DND-41 (cell line): Measurements from ENCODE around the gene QSOX1.

Source experiments
- ATAC-seq: fragments of 200-7000 bp; cut with Tn5 transposase; 3 replicates; pipeline ENCODE4 v1.9.1; 2021; ENCODE audit warnings: low read depth; ENCODE audit not compliant: insufficient read depth
- DNase-seq: peaks from one replicate; pipeline ENCODE4 v3.0.0-alpha.2; 2020
- H2AFZ ChIP-seq: 2 replicates; pipeline ENCODE4 v1.6.0; 2012; ENCODE audit warnings: low read depth, low read length
- H3K27ac ChIP-seq: 2 replicates; pipeline ENCODE4 v1.5.1; 2012; ENCODE audit warnings: low read length, inconsistent platforms
- H3K27me3 ChIP-seq: fragments of 200-600 bp; sonication (generic); 2 replicates; pipeline ENCODE4 v1.6.0; 2012; ENCODE audit warnings: low read length, mild to moderate bottlenecking, inconsistent platforms; ENCODE audit not compliant: insufficient read depth, poor library complexity
- H3K36me3 ChIP-seq: 2 replicates; pipeline ENCODE4 v1.5.1; 2012; ENCODE audit warnings: low read length, inconsistent platforms; ENCODE audit not compliant: insufficient read depth
- H3K4me1 ChIP-seq: 2 replicates; pipeline ENCODE4 v1.5.1; 2012; ENCODE audit warnings: mild to moderate bottlenecking, low read length; ENCODE audit not compliant: insufficient read depth
- H3K4me2 ChIP-seq: 2 replicates; pipeline ENCODE4 v1.6.0; 2012; ENCODE audit warnings: mild to moderate bottlenecking, moderate library complexity, low read length, inconsistent platforms; ENCODE audit not compliant: insufficient read depth
- H3K4me3 ChIP-seq, 2 experiments: fragments of 200-600 bp in 1 of 2; shearing (Covaris generic) in 1 of 2; 2 replicates each; pipeline ENCODE4 v1.5.1; 2012 to 2016; ENCODE audit warnings: inconsistent platforms in 2 of 2, low read length in 2 of 2, mild to moderate bottlenecking in 2 of 2, low read depth in 1 of 2, moderate library complexity in 1 of 2
- H3K79me2 ChIP-seq: 2 replicates; pipeline ENCODE4 v1.6.0; 2012; ENCODE audit warnings: low read length, inconsistent platforms; ENCODE audit not compliant: insufficient read depth
- H3K9ac ChIP-seq: 2 replicates; pipeline ENCODE4 v1.6.0; 2012; ENCODE audit warnings: low read depth, mild to moderate bottlenecking, inconsistent platforms, low read length, moderate library complexity
- H3K9me3 ChIP-seq: 2 replicates; pipeline ENCODE4 v1.5.1; 2012; ENCODE audit warnings: low read length, moderate library complexity, mild to moderate bottlenecking, inconsistent platforms; ENCODE audit not compliant: insufficient read depth, severe bottlenecking
- H4K20me1 ChIP-seq: 2 replicates; pipeline ENCODE4 v1.6.0; 2012; ENCODE audit warnings: low read length; ENCODE audit not compliant: insufficient read depth
- CTCF ChIP-seq: IDR thresholded peaks from 2 replicates; pipeline ENCODE4 v1.5.1; 2012; ENCODE audit warnings: borderline replicate concordance, low read length, moderate library complexity, mild to moderate bottlenecking; ENCODE audit not compliant: poor library complexity, severe bottlenecking; ENCODE audit errors: extremely low read depth
- EZH2 ChIP-seq: IDR thresholded peaks from 3 replicates; pipeline ENCODE4 v1.6.1; 2012; ENCODE audit warnings: borderline replicate concordance, low read depth, mild to moderate bottlenecking, moderate library complexity, low read length, inconsistent platforms; ENCODE audit not compliant: severe bottlenecking

QSOX1 gene

GRCh38 chr1:180160357-180160756 lies 5.7 kb downstream of the QSOX1 start:
- H3K9me3 ChIP-seq, result no peaks in the 10 kb centered on the region
- H3K9ac ChIP-seq, result no peak overlapping the region
- H3K27ac ChIP-seq, result no peak overlapping the region
- peaks cover 5% of the 10 kb centered on the region for H3K79me2 ChIP-seq
- no peak for DNase-seq
- no peaks in the 10 kb centered on the region for H3K27me3 ChIP-seq
- H2AFZ ChIP-seq, result no peak overlapping the region
- H3K4me2 ChIP-seq, result no peak overlapping the region
- TF ChIP-seq CTCF (no peak), EZH2 (no peak)
- peaks cover 9% of the 10 kb centered on the region for H3K4me1 ChIP-seq
- H3K36me3 ChIP-seq, result no peaks in the 10 kb centered on the region
- H3K4me3 ChIP-seq, result no peak overlapping the region
- H4K20me1 ChIP-seq, result no peaks in the 10 kb centered on the region
- no peak for ATAC-seq

- Histone ChIP-seq H3K4me2 (no peak overlapping the region), H3K27me3 (no peaks in the 10 kb centered on the region), H4K20me1 (no peaks in the 10 kb centered on the region; the same call in 1 of the 2 replicates), H3K36me3 (peaks cover 4% of the 10 kb centered on the region; the same call in 1 of the 2 replicates), H3K9me3 (no peaks in the 10 kb centered on the region), H3K79me2 (no peaks in the 10 kb centered on the region), H3K4me1 (no peaks in the 10 kb centered on the region), H3K4me3 (no peak overlapping the region), H2AFZ (no peak overlapping the region), H3K27ac (no peak overlapping the region), H3K9ac (no peak overlapping the region)
- DNase-seq (no peak), ATAC-seq (no peak)
- TF ChIP-seq EZH2, result no peak
- no peak for TF ChIP-seq CTCF
Observed at GRCh38 chr1:180163041-180163440, 8.4 kb downstream of the QSOX1 start.

GRCh38 chr1:180165096-180165495 lies 10.4 kb downstream of the QSOX1 start:
- peaks cover 7% of the 10 kb centered on the region; the same call in 1 of the 2 replicates for H3K36me3 ChIP-seq
- no peak for ATAC-seq
- no peak for DNase-seq
- H3K9me3 ChIP-seq, result no peaks in the 10 kb centered on the region
- no peak overlapping the region for H3K4me2 ChIP-seq
- H3K9ac ChIP-seq, result no peak overlapping the region
- H2AFZ ChIP-seq, result no peak overlapping the region
- no peak overlapping the region for H3K4me3 ChIP-seq
- H3K4me1 ChIP-seq, result no peaks in the 10 kb centered on the region
- TF ChIP-seq EZH2, result no peak
- no peak for TF ChIP-seq CTCF
- H3K27ac ChIP-seq, result no peak overlapping the region
- H3K79me2 ChIP-seq, result no peaks in the 10 kb centered on the region
- no peaks in the 10 kb centered on the region; the same call in 1 of the 2 replicates for H4K20me1 ChIP-seq
- H3K27me3 ChIP-seq, result no peaks in the 10 kb centered on the region
